HT1080 (cell line): Measurements from ENCODE around the gene RNGTT. TPM values are rescaled to one million over a fixed set of nuclear protein-coding genes. Genes with fewer than 3 reads are reported as not detected.
A peak's percentile ranks its signal among the peaks of the same experiment; 100 is the strongest.

Source experiments
- DNase-seq: peaks from one replicate; pipeline ENCODE4 v3.0.0-alpha.2; 2015; ENCODE audit warnings: low read depth
- total RNA-seq: library from RNA; depleted of rRNA; stranded (reverse); fragments of >200 nt; shearing (Covaris generic); gene quantifications from 2 replicates; pipeline ENCODE4 v1.2.3, GENCODE V29; 2014

RNGTT gene
- total RNA-seq, 1 experiment from 2014 or later, result 18.1 TPM

GRCh38 chr6:88611721-88612120, 351.7 kb downstream of the RNGTT start:
- DNase-seq, result no peak

- no peak for DNase-seq
Observed at GRCh38 chr6:88609983-88610382, 353.4 kb downstream of the RNGTT start.

- no peak for DNase-seq
Observed at GRCh38 chr6:88605271-88605670, 358.1 kb downstream of the RNGTT start.

- DNase-seq, result no peak
Observed at GRCh38 chr6:88599571-88599970, 363.8 kb downstream of the RNGTT start.

- DNase-seq, result no peak
Observed at GRCh38 chr6:88596801-88597200, 366.6 kb downstream of the RNGTT start.

- no peak for DNase-seq
Observed at GRCh38 chr6:88588938-88589337, 374.5 kb downstream of the RNGTT start.

GRCh38 chr6:88587150-88587520, 376.3 kb downstream of the RNGTT start:
- no peak for DNase-seq

GRCh38 chr6:88586371-88587149, 376.9 kb downstream of the RNGTT start:
- DNase-seq, result peak; percentile 7

- no peak for DNase-seq
Observed at GRCh38 chr6:88585276-88585692, 378.1 kb downstream of the RNGTT start.

- DNase-seq, result no peak
Observed at GRCh38 chr6:88584581-88585275, 378.7 kb downstream of the RNGTT start.

GRCh38 chr6:88577461-88577860, 386.0 kb downstream of the RNGTT start:
- DNase-seq, result no peak

- DNase-seq, result no peak
Observed at GRCh38 chr6:88575536-88575935, 387.9 kb downstream of the RNGTT start.

- DNase-seq, result no peak
Observed at GRCh38 chr6:88574651-88575050, 388.8 kb downstream of the RNGTT start.

GRCh38 chr6:88574031-88574430, 389.4 kb downstream of the RNGTT start:
- DNase-seq, result no peak

GRCh38 chr6:88573561-88573960, 389.9 kb downstream of the RNGTT start:
- DNase-seq, result no peak

- DNase-seq, result no peak
Observed at GRCh38 chr6:88572449-88573139, 390.8 kb downstream of the RNGTT start.

- no peak for DNase-seq
Observed at GRCh38 chr6:88569959-88570358, 393.5 kb downstream of the RNGTT start.

GRCh38 chr6:88567696-88568095, 395.7 kb downstream of the RNGTT start:
- DNase-seq, result no peak

GRCh38 chr6:88566746-88567534, 396.5 kb downstream of the RNGTT start:
- DNase-seq, result no peak

- no peak for DNase-seq
Observed at GRCh38 chr6:88565836-88566235, 397.6 kb downstream of the RNGTT start.

- DNase-seq, result peak; percentile 42
Observed at GRCh38 chr6:88565409-88565811, 398.0 kb downstream of the RNGTT start.

- DNase-seq, result no peak
Observed at GRCh38 chr6:88563277-88563625, 400.2 kb downstream of the RNGTT start.
